ENCODE results near the gene TRAF4. TPM values are rescaled to one million over a fixed set of nuclear protein-coding genes. Genes with fewer than 3 reads are reported as not detected.

The TRAF4 gene
- total and polyA plus RNA-seq, 4 donors = 8.5 to 32.0 (median 23.9) TPM

- TF ChIP-seq, protein P1, sequence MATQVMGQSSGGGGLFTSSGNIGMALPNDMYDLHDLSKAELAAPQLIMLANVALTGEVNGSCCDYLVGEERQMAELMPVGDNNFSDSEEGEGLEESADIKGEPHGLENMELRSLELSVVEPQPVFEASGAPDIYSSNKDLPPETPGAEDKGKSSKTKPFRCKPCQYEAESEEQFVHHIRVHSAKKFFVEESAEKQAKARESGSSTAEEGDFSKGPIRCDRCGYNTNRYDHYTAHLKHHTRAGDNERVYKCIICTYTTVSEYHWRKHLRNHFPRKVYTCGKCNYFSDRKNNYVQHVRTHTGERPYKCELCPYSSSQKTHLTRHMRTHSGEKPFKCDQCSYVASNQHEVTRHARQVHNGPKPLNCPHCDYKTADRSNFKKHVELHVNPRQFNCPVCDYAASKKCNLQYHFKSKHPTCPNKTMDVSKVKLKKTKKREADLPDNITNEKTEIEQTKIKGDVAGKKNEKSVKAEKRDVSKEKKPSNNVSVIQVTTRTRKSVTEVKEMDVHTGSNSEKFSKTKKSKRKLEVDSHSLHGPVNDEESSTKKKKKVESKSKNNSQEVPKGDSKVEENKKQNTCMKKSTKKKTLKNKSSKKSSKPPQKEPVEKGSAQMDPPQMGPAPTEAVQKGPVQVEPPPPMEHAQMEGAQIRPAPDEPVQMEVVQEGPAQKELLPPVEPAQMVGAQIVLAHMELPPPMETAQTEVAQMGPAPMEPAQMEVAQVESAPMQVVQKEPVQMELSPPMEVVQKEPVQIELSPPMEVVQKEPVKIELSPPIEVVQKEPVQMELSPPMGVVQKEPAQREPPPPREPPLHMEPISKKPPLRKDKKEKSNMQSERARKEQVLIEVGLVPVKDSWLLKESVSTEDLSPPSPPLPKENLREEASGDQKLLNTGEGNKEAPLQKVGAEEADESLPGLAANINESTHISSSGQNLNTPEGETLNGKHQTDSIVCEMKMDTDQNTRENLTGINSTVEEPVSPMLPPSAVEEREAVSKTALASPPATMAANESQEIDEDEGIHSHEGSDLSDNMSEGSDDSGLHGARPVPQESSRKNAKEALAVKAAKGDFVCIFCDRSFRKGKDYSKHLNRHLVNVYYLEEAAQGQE (IDR thresholded peaks at IDR 0.05) = no peak
- no peak for TF ChIP-seq EGR1 (IDR thresholded peaks at IDR 0.05; ENCODE audit: low read depth in 2 of 2)
- no peak for TF ChIP-seq HNF4G (IDR thresholded peaks at IDR 0.05)
- no peak for TF ChIP-seq FOXA1 (IDR thresholded peaks at IDR 0.05)
- no peak for TF ChIP-seq HNF4A (conservative IDR thresholded peaks at IDR 0.05)
- no peak for TF ChIP-seq GABPA (IDR thresholded peaks at IDR 0.05 in 1 of 2, conservative IDR thresholded peaks at IDR 0.05 in 1 of 2)
- TF ChIP-seq RXRA (IDR thresholded peaks at IDR 0.05) = peak in 1 of 2 donors; percentile 35
- peak; percentile 36 for TF ChIP-seq NR2F2 (IDR thresholded peaks at IDR 0.05)
Measured at GRCh38 chr17:28763804-28764266, 20.0 kb downstream of the TRAF4 start (continued).

DNA sequence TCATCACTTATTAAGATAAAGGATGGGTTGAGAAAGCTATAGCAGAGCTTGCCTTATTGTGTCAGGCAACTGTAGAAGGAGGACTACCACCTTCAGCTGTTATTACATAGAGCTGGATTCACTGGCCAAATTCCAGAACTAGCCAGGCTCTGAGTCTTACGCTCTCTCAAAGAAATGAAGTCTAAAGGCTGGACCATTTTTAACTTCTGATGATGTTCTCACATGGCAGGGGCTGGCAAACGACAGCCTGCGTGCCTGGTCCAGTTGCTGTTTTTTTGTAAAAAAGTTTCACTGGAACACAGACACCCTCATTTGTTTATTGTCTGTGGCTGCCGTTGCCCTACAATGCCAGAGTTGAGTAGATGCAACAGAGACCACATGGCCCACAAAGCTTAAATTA, 21.2 kb downstream of the TRAF4 start:
- TF ChIP-seq RXRA (IDR thresholded peaks at IDR 0.05) = no peak
- TF ChIP-seq YY1 (IDR thresholded peaks at IDR 0.05) = no peak
- TF ChIP-seq, protein P1 (IDR thresholded peaks at IDR 0.05) = no peak
- TF ChIP-seq TAF1 (conservative IDR thresholded peaks at IDR 0.05) = no peak
- TF ChIP-seq, protein P2, sequence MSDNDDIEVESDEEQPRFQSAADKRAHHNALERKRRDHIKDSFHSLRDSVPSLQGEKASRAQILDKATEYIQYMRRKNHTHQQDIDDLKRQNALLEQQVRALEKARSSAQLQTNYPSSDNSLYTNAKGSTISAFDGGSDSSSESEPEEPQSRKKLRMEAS (IDR thresholded peaks at IDR 0.05) = no peak
- no peak for TF ChIP-seq HNF4A (conservative IDR thresholded peaks at IDR 0.05)
- no peak for TF ChIP-seq EGR1 (IDR thresholded peaks at IDR 0.05; ENCODE audit: low read depth in 2 of 2)
- no peak for TF ChIP-seq SP1 (IDR thresholded peaks at IDR 0.05)
- TF ChIP-seq GABPA (IDR thresholded peaks at IDR 0.05 in 1 of 2, conservative IDR thresholded peaks at IDR 0.05 in 1 of 2) = no peak
- TF ChIP-seq, protein P3, sequence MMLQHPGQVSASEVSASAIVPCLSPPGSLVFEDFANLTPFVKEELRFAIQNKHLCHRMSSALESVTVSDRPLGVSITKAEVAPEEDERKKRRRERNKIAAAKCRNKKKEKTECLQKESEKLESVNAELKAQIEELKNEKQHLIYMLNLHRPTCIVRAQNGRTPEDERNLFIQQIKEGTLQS (IDR thresholded peaks at IDR 0.05) = no peak
- TF ChIP-seq FOXA2 (IDR thresholded peaks at IDR 0.05) = no peak
- TF ChIP-seq HNF4G (IDR thresholded peaks at IDR 0.05) = no peak
- no peak for TF ChIP-seq FOXA1 (IDR thresholded peaks at IDR 0.05)
- TF ChIP-seq NR2F2 (IDR thresholded peaks at IDR 0.05) = no peak
- TF ChIP-seq JUND (IDR thresholded peaks at IDR 0.05) = no peak
- TF ChIP-seq, protein P4, sequence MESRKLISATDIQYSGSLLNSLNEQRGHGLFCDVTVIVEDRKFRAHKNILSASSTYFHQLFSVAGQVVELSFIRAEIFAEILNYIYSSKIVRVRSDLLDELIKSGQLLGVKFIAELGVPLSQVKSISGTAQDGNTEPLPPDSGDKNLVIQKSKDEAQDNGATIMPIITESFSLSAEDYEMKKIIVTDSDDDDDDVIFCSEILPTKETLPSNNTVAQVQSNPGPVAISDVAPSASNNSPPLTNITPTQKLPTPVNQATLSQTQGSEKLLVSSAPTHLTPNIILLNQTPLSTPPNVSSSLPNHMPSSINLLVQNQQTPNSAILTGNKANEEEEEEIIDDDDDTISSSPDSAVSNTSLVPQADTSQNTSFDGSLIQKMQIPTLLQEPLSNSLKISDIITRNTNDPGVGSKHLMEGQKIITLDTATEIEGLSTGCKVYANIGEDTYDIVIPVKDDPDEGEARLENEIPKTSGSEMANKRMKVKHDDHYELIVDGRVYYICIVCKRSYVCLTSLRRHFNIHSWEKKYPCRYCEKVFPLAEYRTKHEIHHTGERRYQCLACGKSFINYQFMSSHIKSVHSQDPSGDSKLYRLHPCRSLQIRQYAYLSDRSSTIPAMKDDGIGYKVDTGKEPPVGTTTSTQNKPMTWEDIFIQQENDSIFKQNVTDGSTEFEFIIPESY (IDR thresholded peaks at IDR 0.05) = no peak
- TF ChIP-seq RAD21 (IDR thresholded peaks at IDR 0.05) = no peak
- TF ChIP-seq, protein P5, sequence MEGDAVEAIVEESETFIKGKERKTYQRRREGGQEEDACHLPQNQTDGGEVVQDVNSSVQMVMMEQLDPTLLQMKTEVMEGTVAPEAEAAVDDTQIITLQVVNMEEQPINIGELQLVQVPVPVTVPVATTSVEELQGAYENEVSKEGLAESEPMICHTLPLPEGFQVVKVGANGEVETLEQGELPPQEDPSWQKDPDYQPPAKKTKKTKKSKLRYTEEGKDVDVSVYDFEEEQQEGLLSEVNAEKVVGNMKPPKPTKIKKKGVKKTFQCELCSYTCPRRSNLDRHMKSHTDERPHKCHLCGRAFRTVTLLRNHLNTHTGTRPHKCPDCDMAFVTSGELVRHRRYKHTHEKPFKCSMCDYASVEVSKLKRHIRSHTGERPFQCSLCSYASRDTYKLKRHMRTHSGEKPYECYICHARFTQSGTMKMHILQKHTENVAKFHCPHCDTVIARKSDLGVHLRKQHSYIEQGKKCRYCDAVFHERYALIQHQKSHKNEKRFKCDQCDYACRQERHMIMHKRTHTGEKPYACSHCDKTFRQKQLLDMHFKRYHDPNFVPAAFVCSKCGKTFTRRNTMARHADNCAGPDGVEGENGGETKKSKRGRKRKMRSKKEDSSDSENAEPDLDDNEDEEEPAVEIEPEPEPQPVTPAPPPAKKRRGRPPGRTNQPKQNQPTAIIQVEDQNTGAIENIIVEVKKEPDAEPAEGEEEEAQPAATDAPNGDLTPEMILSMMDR (IDR thresholded peaks at IDR 0.05; ENCODE audit: low read depth, low read length, missing input control) = no peak

More for the DNA sequence above, 21.2 kb downstream of the TRAF4 start:
- no peak for DNase-seq (ENCODE audit: low spot score)
- Histone ChIP-seq H3K27me3 (ENCODE audit: control insufficient read depth in 4 of 4, insufficient read depth in 4 of 4, low read length in 3 of 4) (no peaks in the 10 kb centered on the region), H3K27ac (ENCODE audit: low read depth in 1 of 2, low read length in 2 of 2) (no peak overlapping the region), H3K4me1 (ENCODE audit: control insufficient read depth in 4 of 4, insufficient read depth in 4 of 4, low read length in 3 of 4) (peaks cover 0 to 11% (median 7%) of the 10 kb centered on the region in 4 donors), H3K9ac (ENCODE audit: low read depth in 1 of 2, low read length in 2 of 2) (no peak overlapping the region), H3K4me3 (ENCODE audit: low read depth in 1 of 3, low read length in 3 of 3) (no peak overlapping the region), H3K9me3 (ENCODE audit: control insufficient read depth in 4 of 4, low read length in 3 of 4) (no peaks in the 10 kb centered on the region), H3K36me3 (ENCODE audit: control insufficient read depth in 4 of 4, insufficient read depth in 3 of 4, low read depth in 1 of 4, low read length in 3 of 4) (peaks cover 1 to 10% (median 6%) of the 10 kb centered on the region in 4 donors)
- WGBS = 91% methylated on average over 4 of the region's 4 CpGs
